K562 (cell line): ENCODE results near the gene TMCO4. TPM values are rescaled to one million over a fixed set of nuclear protein-coding genes. Genes with fewer than 3 reads are reported as not detected.

Experiments used
- ATAC-seq: fragments of 200-7000 bp; cut with Tn5 transposase; 3 replicates; pipeline ENCODE4 v1.9.1; 2020; ENCODE audit warnings: moderate library complexity
- BruUV-seq: library from RNA; stranded (reverse); fragments of 400-500 nt; replicated peaks from 2 replicates; lab custom pipeline; 2021; lab: Mats Ljungman, UMichigan
- CTCF ChIA-PET: fragments of 300-600 bp; formaldehyde crosslinking; extraction: SDS; loops from one replicate; lab custom pipeline; 2021; ENCODE audit warnings: low intra/inter-chr PET ratio; lab: Yijun Ruan, JAX
- POLR2A ChIA-PET: fragments of 300-600, 350-650 bp; sonication (Branson Sonifier 250); formaldehyde crosslinking; extraction: SDS; loops from one replicate; lab custom pipeline; 2021; ENCODE audit warnings: antibody characterized with exemption, inconsistent platforms; lab: Yijun Ruan, JAX
- DNase-seq, 4 experiments: peaks; one replicate each; pipeline versions ENCODE4 v3.0.0 to v3.0.0-alpha.2; 2011 to 2018; ENCODE audit warnings: low spot score in 3 of 4, mixed read lengths in 3 of 4; ENCODE audit errors: extremely low read depth in 1 of 4
- FAIRE-seq: peaks from 2 replicates; lab custom pipeline; 2011; peaks lifted over from hg19 to GRCh38; lab: Jason Lieb, UNC
- H2AFZ ChIP-seq: 2 replicates; pipeline ENCODE4 v1.6.0; 2011; ENCODE audit warnings: low read depth, low read length, control low read depth, inconsistent platforms
- H3K27ac ChIP-seq: fragments of 200-600 bp; 3 replicates; pipeline ENCODE4 v1.8.0; 2011; ENCODE audit warnings: low read depth, mild to moderate bottlenecking, control low read depth, inconsistent platforms, low read length, moderate library complexity, mixed read lengths; ENCODE audit errors: extremely low read depth
- H3K27me3 ChIP-seq, 2 experiments: fragments of 300-600 bp in 1 of 2; 2 replicates in 1 of 2; 3 replicates in 1 of 2; pipeline versions ENCODE4 v1.6.0 to v1.8.0; 2011; ENCODE audit warnings: inconsistent platforms in 2 of 2, low read length in 2 of 2, mild to moderate bottlenecking in 1 of 2, mixed read lengths in 1 of 2, moderate library complexity in 1 of 2; ENCODE audit not compliant: control insufficient read depth in 2 of 2, insufficient read depth in 2 of 2
- H3K36me3 ChIP-seq: fragments of 300-600 bp; 3 replicates; pipeline ENCODE4 v1.8.0; 2011; ENCODE audit warnings: mild to moderate bottlenecking, low read length, inconsistent platforms; ENCODE audit not compliant: control insufficient read depth, insufficient read depth
- H3K4me1 ChIP-seq, 2 experiments: fragments of 200-600 bp in 1 of 2; replicated peaks in 1 of 2; 2 replicates in 1 of 2; 3 replicates in 1 of 2; pipeline versions ENCODE4 v1.5.1 to v1.8.0; 2011; ENCODE audit warnings: inconsistent platforms in 2 of 2, low read length in 2 of 2, mild to moderate bottlenecking in 1 of 2, mixed read lengths in 1 of 2, moderate library complexity in 1 of 2; ENCODE audit not compliant: control insufficient read depth in 2 of 2, insufficient read depth in 2 of 2
- H3K4me2 ChIP-seq: 2 replicates; pipeline ENCODE4 v1.6.1; 2011; ENCODE audit warnings: low read length, control low read depth, inconsistent platforms, mixed read lengths; ENCODE audit not compliant: insufficient read depth
- H3K4me3 ChIP-seq: fragments of 200-600 bp; sonication (generic), shearing (Covaris generic); 2 replicates; pipeline ENCODE4 v1.5.1; 2016; ENCODE audit warnings: control low read depth, inconsistent platforms
- H3K79me2 ChIP-seq: fragments of 200-600 bp; 3 replicates; pipeline ENCODE4 v1.8.0; 2011; ENCODE audit warnings: low read length, inconsistent platforms; ENCODE audit not compliant: control insufficient read depth, insufficient read depth
- H3K9ac ChIP-seq, 2 experiments: 2 replicates each; pipeline versions ENCODE4 v1.6.0 to v1.6.1; 2011; ENCODE audit warnings: low read depth in 2 of 2, low read length in 2 of 2, control low read depth in 1 of 2, inconsistent platforms in 1 of 2, mild to moderate bottlenecking in 1 of 2, mixed read lengths in 1 of 2; ENCODE audit not compliant: insufficient read depth in 1 of 2
- H3K9me1 ChIP-seq: one replicate; pipeline ENCODE4 v1.6.0; 2011; ENCODE audit warnings: inconsistent platforms, mild to moderate bottlenecking, low read length, moderate library complexity; ENCODE audit not compliant: control insufficient read depth, insufficient read depth
- H3K9me3 ChIP-seq: replicated peaks from 2 replicates; pipeline ENCODE4 v1.5.1; 2011; ENCODE audit warnings: low read depth, low read length, inconsistent platforms; ENCODE audit not compliant: control insufficient read depth, insufficient read depth
- H4K20me1 ChIP-seq: replicated peaks from 2 replicates; pipeline ENCODE4 v1.6.1; 2011; ENCODE audit warnings: low read length, inconsistent platforms, mixed read lengths; ENCODE audit not compliant: control insufficient read depth, insufficient read depth
- ARID1B ChIP-seq: fragments of 450-650 bp; IDR thresholded peaks from 2 replicates; pipeline ENCODE4 v1.6.1; 2016; ENCODE audit warnings: antibody characterized with exemption, mild to moderate bottlenecking, inconsistent platforms
- EP400 ChIP-seq: fragments of 450-650 bp; IDR thresholded peaks from 2 replicates; pipeline ENCODE4 v1.6.1; 2017; ENCODE audit warnings: antibody characterized with exemption, mild to moderate bottlenecking, moderate library complexity
- FOXK2 ChIP-seq, 2 experiments: fragments of 450-650 bp; IDR thresholded peaks in 1 of 2; conservative IDR thresholded peaks in 1 of 2; 2 replicates each; pipeline ENCODE4 v1.6.1; 2016; ENCODE audit warnings: low read depth in 2 of 2, mild to moderate bottlenecking in 1 of 2
- GMEB1 ChIP-seq: fragments of 250-450 bp; sonication (Bioruptor Pico); IDR thresholded peaks from 2 replicates; pipeline ENCODE4 v1.4.0; 2020; ENCODE audit warnings: mild to moderate bottlenecking
- HLTF ChIP-seq: fragments of 450-650 bp; IDR thresholded peaks from 2 replicates; pipeline ENCODE4 v1.6.1; 2016
- MXD1 ChIP-seq: fragments of 250-450 bp; sonication (Bioruptor Pico); IDR thresholded peaks from 2 replicates; pipeline ENCODE4 v1.8.0; 2021; ENCODE audit warnings: borderline replicate concordance, mild to moderate bottlenecking, moderate library complexity; ENCODE audit not compliant: poor library complexity, severe bottlenecking
- MXI1 ChIP-seq: IDR thresholded peaks from 2 replicates; pipeline ENCODE4 v1.6.1; 2011; ENCODE audit warnings: low read depth, mild to moderate bottlenecking, improper control_type of control experiment, low read length
- NR2F6 ChIP-seq: fragments of 450-650 bp; formaldehyde crosslinking; IDR thresholded peaks from 2 replicates; pipeline ENCODE4 v1.4.0; 2020; ENCODE audit warnings: mild to moderate bottlenecking
- PRDM10 ChIP-seq: fragments of 450-650 bp; IDR thresholded peaks from 2 replicates; pipeline ENCODE4 v1.6.1; 2018; ENCODE audit not compliant: partially characterized antibody
- PTBP1 ChIP-seq: fragments of 200-400 bp; formaldehyde crosslinking; IDR thresholded peaks from 2 replicates; pipeline ENCODE4 v1.6.1; 2017; ENCODE audit warnings: low read depth, low read length
- RFX1 ChIP-seq: fragments of 450-650 bp; IDR thresholded peaks from 2 replicates; pipeline ENCODE4 v1.6.1; 2016; ENCODE audit warnings: mild to moderate bottlenecking, moderate library complexity
- SIX5 ChIP-seq, 2 experiments: IDR thresholded peaks; 2 replicates each; pipeline ENCODE4 v1.6.1; 2011; ENCODE audit warnings: low read length in 2 of 2, borderline replicate concordance in 1 of 2, low read depth in 1 of 2, mild to moderate bottlenecking in 1 of 2, moderate library complexity in 1 of 2; ENCODE audit not compliant: insufficient read depth in 1 of 2
- SMC3 ChIP-seq: conservative IDR thresholded peaks from 2 replicates; pipeline ENCODE4 v1.6.1; 2011; ENCODE audit warnings: low read depth, low read length, improper control_type of control experiment; ENCODE audit not compliant: insufficient read depth
- THRAP3 ChIP-seq: fragments of 450-650 bp; IDR thresholded peaks from 2 replicates; pipeline ENCODE4 v1.6.1; 2016; ENCODE audit warnings: mild to moderate bottlenecking, inconsistent platforms, borderline replicate concordance
- ZC3H8 ChIP-seq: fragments of 450-650 bp; IDR thresholded peaks from 2 replicates; pipeline ENCODE4 v1.6.1; 2017
- ZNF695 ChIP-seq: fragments of 450-650 bp; formaldehyde crosslinking; IDR thresholded peaks from 2 replicates; pipeline ENCODE4 v1.4.0; 2020; ENCODE audit warnings: mild to moderate bottlenecking, moderate library complexity
- ZNF764 ChIP-seq: fragments of 250-450 bp; sonication (Bioruptor Pico); IDR thresholded peaks from 2 replicates; pipeline ENCODE4 v1.4.0; 2020; ENCODE audit warnings: low read depth, mild to moderate bottlenecking, moderate library complexity
- ZSCAN32 ChIP-seq: fragments of 450-650 bp; formaldehyde crosslinking; IDR thresholded peaks from 2 replicates; pipeline ENCODE4 v1.4.0; 2020; ENCODE audit warnings: mild to moderate bottlenecking, moderate library complexity
- WGBS: fragments of 100-300 bp; shearing (Covaris generic); methylation state at CpG from one replicate; pipeline ENCODE4 v1.1.6; 2016; ENCODE audit warnings: low coverage, mixed read lengths; ENCODE audit not compliant: insufficient coverage; ENCODE audit errors: missing lambda C conversion rate; 5-methylcytosine and 5-hydroxymethylcytosine counted together
- in situ Hi-C: fragments of 300-500 bp; cut with MboI; formaldehyde crosslinking; loops from 4 replicates; pipeline ENCODE4 v1.15.0; 2018; ENCODE audit warnings: inconsistent platforms, mixed read lengths
- intact Hi-C: fragments of 100-400 bp; cut with micrococcal nuclease; formaldehyde crosslinking; loops from 2 replicates; pipeline ENCODE4 v1.14.2; 2022
- polyA plus RNA-seq, 8 experiments: library from polyadenylated mRNA; depleted of rRNA in 4 of 8; stranded (reverse) in 5 of 8; unstranded in 3 of 8; fragments of >200 nt; fragmentation: Nextera tagmentation in 2 of 8; fragmentation: Illumina TruSeq in 1 of 8; extraction: Ambion mirVana in 2 of 8; extraction: Trizol in 1 of 8; gene quantifications; 2 replicates each; pipeline versions ENCODE4 v1.2.1 to v1.2.3, GENCODE V29; 2011 to 2014; ENCODE audit warnings: inconsistent platforms in 1 of 8, missing spikeins in 1 of 8
- total RNA-seq, 7 experiments: library from RNA; depleted of rRNA in 6 of 7; stranded (reverse); fragments of >200 nt in 6 of 7; fragmentation: Illumina TruSeq in 2 of 7; extraction: Trizol in 2 of 7; gene quantifications; 2 replicates each; pipeline versions ENCODE4 v1.2.1 to v1.2.3, GENCODE V29; 2011 to 2021; ENCODE audit warnings: low replicate concordance in 1 of 7

The TMCO4 gene
- total and polyA plus RNA-seq, 9 of the 15 experiments (the other 6 are each of a cell fraction or from before 2014, with no cell fraction given): 0.06 to 2.1 (median 1.2) TPM

GRCh38 chr1:19734056-19734455 lies 65.7 kb downstream of the TMCO4 start:
- 4% methylated on average over 8 of the region's 8 CpGs for WGBS
- Histone ChIP-seq H3K9me1 (no peaks in the 10 kb centered on the region), H3K4me2 (no peak overlapping the region), H3K9me3 (peaks cover 5% of the 10 kb centered on the region), H3K27me3 (peaks cover 7 to 51% of the 10 kb centered on the region in 2 experiments; a peak in 4 of 5 replicates), H3K4me1 (no peaks in the 10 kb centered on the region; a peak in 1 of 5 replicates), H3K36me3 (no peaks in the 10 kb centered on the region), H2AFZ (no peak overlapping the region), H3K4me3 (no peak overlapping the region), H4K20me1 (no peaks in the 10 kb centered on the region), H3K27ac (no peak overlapping the region), H3K79me2 (no peaks in the 10 kb centered on the region), H3K9ac (no peak overlapping the region)
- DNase-seq: no peak
- no peak for FAIRE-seq
- intact Hi-C loops (no loop called here), in situ Hi-C loops (no loop called here)
- CTCF ChIA-PET: no interaction called here
- TF ChIP-seq ARID1B (no peak), HLTF (no peak), ZNF695 (CRISPR knock-in tag) (no peak), ZSCAN32 (no peak), ZNF764 (CRISPR knock-in tag) (no peak), GMEB1 (CRISPR knock-in tag) (no peak), PRDM10 (no peak), ZC3H8 (no peak), FOXK2 (conservative IDR thresholded peaks at IDR 0.05 in 1 of 2, IDR thresholded peaks at IDR 0.05 in 1 of 2; ENCODE audit: low read depth in 2 of 2) (no peak), SMC3 (no peak), THRAP3 (no peak), PTBP1 (no peak), MXI1 (no peak), MXD1 (CRISPR knock-in tag) (no peak), RFX1 (no peak), EP400 (no peak), NR2F6 (CRISPR knock-in tag) (no peak), SIX5 (IDR thresholded peaks at IDR 0.05; ENCODE audit: borderline replicate concordance in 1 of 2, insufficient read depth in 1 of 2, low read depth in 1 of 2, low read length in 2 of 2) (no peak)
- ATAC-seq: no peak
- BruUV-seq: no TSS peak
- POLR2A ChIA-PET: no interaction called here
